ENCODE results near the gene MLEC. TPM values are rescaled to one million over a fixed set of nuclear protein-coding genes. Genes with fewer than 3 reads are reported as not detected.

MLEC gene
- total RNA-seq, 3 donors from 2014 or later: 67.6 to 75.4 (median 67.8) TPM

GRCh38 chr12:120736404-120737331, 49.7 kb downstream of the MLEC start:
- Histone ChIP-seq H3K27ac (no peak overlapping the region), H3K4me1 (no peaks in the 10 kb centered on the region), H3K4me3 (no peak overlapping the region), H3K27me3 (no peaks in the 10 kb centered on the region), H3K36me3 (peaks cover 6% of the 10 kb centered on the region), H3K9me3 (no peaks in the 10 kb centered on the region)
- DNase-seq (ENCODE audit: low spot score in 2 of 2): no peak
- TF ChIP-seq POLR2AphosphoS5 (IDR thresholded peaks at IDR 0.05): no peak
- no peak for TF ChIP-seq CTCF (IDR thresholded peaks at IDR 0.05)
- no peak for TF ChIP-seq POLR2A (IDR thresholded peaks at IDR 0.05)
- intact Hi-C loops (cut with DNase I; ENCODE audit: low total_unique reads): no loop called here

- no peaks in the 10 kb centered on the region for H3K4me1 ChIP-seq
- no peak overlapping the region for H3K4me3 ChIP-seq
- peaks cover 6% of the 10 kb centered on the region for H3K36me3 ChIP-seq
- no peak for DNase-seq (ENCODE audit: low spot score in 2 of 2)
- H3K27me3 ChIP-seq: no peaks in the 10 kb centered on the region
- no peaks in the 10 kb centered on the region for H3K9me3 ChIP-seq
- TF ChIP-seq POLR2AphosphoS5 (IDR thresholded peaks at IDR 0.05) (no peak), CTCF (IDR thresholded peaks at IDR 0.05) (no peak), POLR2A (IDR thresholded peaks at IDR 0.05) (no peak)
- intact Hi-C loops (cut with DNase I; ENCODE audit: low total_unique reads): no loop called here
- H3K27ac ChIP-seq: no peak overlapping the region
Observed at GRCh38 chr12:120737557-120738251, 50.8 kb downstream of the MLEC start.

GRCh38 chr12:120738252-120739030, 51.5 kb downstream of the MLEC start:
- Histone ChIP-seq H3K9me3 (no peaks in the 10 kb centered on the region), H3K4me1 (no peaks in the 10 kb centered on the region), H3K27me3 (no peaks in the 10 kb centered on the region), H3K36me3 (peaks cover 6% of the 10 kb centered on the region), H3K4me3 (no peak overlapping the region), H3K27ac (no peak overlapping the region)
- TF ChIP-seq POLR2AphosphoS5 (IDR thresholded peaks at IDR 0.05): no peak
- TF ChIP-seq CTCF (IDR thresholded peaks at IDR 0.05): no peak
- no peak for DNase-seq (ENCODE audit: low spot score in 2 of 2)
- intact Hi-C loops (cut with DNase I; ENCODE audit: low total_unique reads): no loop called here

GRCh38 chr12:120739031-120739762, 52.2 kb downstream of the MLEC start:
- intact Hi-C loops (cut with DNase I; ENCODE audit: low total_unique reads): no loop called here
- TF ChIP-seq POLR2AphosphoS5 (IDR thresholded peaks at IDR 0.05) (no peak), POLR2A (IDR thresholded peaks at IDR 0.05) (no peak), CTCF (IDR thresholded peaks at IDR 0.05) (no peak)
- Histone ChIP-seq H3K27me3 (no peaks in the 10 kb centered on the region), H3K9me3 (no peaks in the 10 kb centered on the region), H3K36me3 (peaks cover 6% of the 10 kb centered on the region), H3K4me3 (no peak overlapping the region), H3K27ac (no peak overlapping the region), H3K4me1 (no peaks in the 10 kb centered on the region)
- no peak for DNase-seq (ENCODE audit: low spot score in 2 of 2)

All from breast epithelium (tissue), 4 donors.